GM23338 (cell line): ENCODE measurements around the gene ZSCAN5A. TPM values are rescaled to one million over a fixed set of nuclear protein-coding genes. Genes with fewer than 3 reads are reported as not detected.

Source experiments
- ATAC-seq: fragments of 200-7000 bp; cut with Tn5 transposase; 3 replicates; pipeline ENCODE4 v1.9.1; 2020
- DNase-seq: peaks from one replicate; pipeline ENCODE4 v3.0.0-alpha.2; 2015; ENCODE audit warnings: low spot score
- H2AFZ ChIP-seq: fragments of 200-600 bp; sonication (generic); 2 replicates; pipeline ENCODE4 v1.8.0; 2016; ENCODE audit warnings: antibody characterized with exemption, mild to moderate bottlenecking, moderate library complexity
- H3F3A ChIP-seq: fragments of 200-600 bp; sonication (generic); replicated peaks from 2 replicates; pipeline ENCODE4 v1.8.0; 2017; ENCODE audit warnings: antibody characterized with exemption, mixed run types, low read depth
- H3K27ac ChIP-seq: fragments of 200-600 bp; sonication (generic); 2 replicates; pipeline ENCODE4 v1.6.1; 2016; ENCODE audit warnings: low read depth
- H3K27me3 ChIP-seq: fragments of 200-600 bp; sonication (generic); 2 replicates; pipeline ENCODE4 v1.8.0; 2016; ENCODE audit warnings: mild to moderate bottlenecking, mixed run types, moderate library complexity; ENCODE audit not compliant: insufficient read depth
- H3K36me3 ChIP-seq: fragments of 200-600 bp; sonication (generic); 2 replicates; pipeline ENCODE4 v1.8.0; 2016; ENCODE audit warnings: mild to moderate bottlenecking; ENCODE audit not compliant: insufficient read depth
- H3K4me1 ChIP-seq: fragments of 200-600 bp; sonication (generic); 2 replicates; pipeline ENCODE4 v1.8.0; 2016; ENCODE audit warnings: mild to moderate bottlenecking, moderate library complexity; ENCODE audit not compliant: insufficient read depth
- H3K4me2 ChIP-seq: fragments of 200-600 bp; sonication (generic); 2 replicates; pipeline ENCODE4 v1.7.1; 2017; ENCODE audit warnings: mixed run types
- H3K4me3 ChIP-seq: fragments of 200-600 bp; sonication (generic); 2 replicates; pipeline ENCODE4 v1.6.1; 2016; ENCODE audit warnings: mixed run types
- H3K79me2 ChIP-seq: fragments of 200-600 bp; sonication (generic); replicated peaks from 2 replicates; pipeline ENCODE4 v1.8.0; 2017; ENCODE audit warnings: mild to moderate bottlenecking; ENCODE audit not compliant: insufficient read depth
- H3K9me2 ChIP-seq: fragments of 200-600 bp; sonication (generic); 2 replicates; pipeline ENCODE4 v1.8.0; 2017; ENCODE audit not compliant: insufficient read depth
- H4K20me1 ChIP-seq: fragments of 200-600 bp; sonication (generic); replicated peaks from 2 replicates; pipeline ENCODE4 v1.8.0; 2017; ENCODE audit warnings: mild to moderate bottlenecking; ENCODE audit not compliant: insufficient read depth
- H3K27ac Mint-ChIP-seq: 2 replicates; pipeline ENCODE4 v1.8.0; 2020; ENCODE audit warnings: inconsistent platforms, mild to moderate bottlenecking, moderate library complexity, mixed read lengths
- H3K27me3 Mint-ChIP-seq: 3 replicates; pipeline ENCODE4 v1.8.0; 2022; ENCODE audit warnings: low read depth, mild to moderate bottlenecking, moderate library complexity, mixed read lengths, inconsistent platforms; ENCODE audit not compliant: insufficient read depth, poor library complexity
- H3K36me3 Mint-ChIP-seq: 3 replicates; pipeline ENCODE4 v1.8.0; 2021; ENCODE audit warnings: low read depth, mild to moderate bottlenecking, inconsistent platforms, moderate library complexity, mixed read lengths
- H3K4me1 Mint-ChIP-seq: 3 replicates; pipeline ENCODE4 v1.8.0; 2020; ENCODE audit warnings: mild to moderate bottlenecking, inconsistent platforms, mixed read lengths
- H3K4me3 Mint-ChIP-seq: 3 replicates; pipeline ENCODE4 v1.8.0; 2021; ENCODE audit warnings: moderate library complexity, mild to moderate bottlenecking, inconsistent platforms, mixed read lengths
- H3K9me3 Mint-ChIP-seq: 3 replicates; pipeline ENCODE4 v1.8.0; 2020; ENCODE audit warnings: moderate library complexity, mild to moderate bottlenecking, inconsistent platforms, mixed read lengths
- CREB1 ChIP-seq: fragments of 250-450 bp; sonication (Bioruptor Pico); IDR thresholded peaks from 2 replicates; pipeline ENCODE4 v1.5.0; 2020; ENCODE audit warnings: low read depth, mild to moderate bottlenecking, moderate library complexity
- CTCF ChIP-seq, 2 experiments: fragments of 200-600 bp in 1 of 2; sonication (generic) in 1 of 2; conservative IDR thresholded peaks; 2 replicates each; pipeline versions ENCODE4 v1.5.1 to v1.6.1; 2016 to 2017; ENCODE audit warnings: antibody characterized with exemption in 2 of 2, low read depth in 2 of 2, mild to moderate bottlenecking in 2 of 2, moderate library complexity in 1 of 2
- ETS1 ChIP-seq: IDR thresholded peaks from 2 replicates; pipeline ENCODE4 v1.6.1; 2016; ENCODE audit warnings: antibody characterized with exemption
- EZH2 ChIP-seq: fragments of 200-600 bp; sonication (generic); IDR thresholded peaks from one replicate; pipeline ENCODE4 v1.8.0; 2017; ENCODE audit warnings: antibody characterized with exemption, mild to moderate bottlenecking, low read depth; ENCODE audit not compliant: unreplicated experiment
- EZH2phosphoT487 ChIP-seq: fragments of 200-600 bp; sonication (generic); IDR thresholded peaks from one replicate; pipeline ENCODE4 v1.8.1; 2018; ENCODE audit warnings: antibody characterized with exemption; ENCODE audit not compliant: unreplicated experiment
- JUNB ChIP-seq: IDR thresholded peaks from one replicate; pipeline ENCODE4 v1.6.1; 2016; ENCODE audit warnings: antibody characterized with exemption; ENCODE audit not compliant: unreplicated experiment
- NANOG ChIP-seq: IDR thresholded peaks from 2 replicates; pipeline ENCODE4 v1.6.1; 2016; ENCODE audit warnings: antibody characterized with exemption, borderline replicate concordance
- POLR2AphosphoS5 ChIP-seq: IDR thresholded peaks from 2 replicates; pipeline ENCODE4 v1.6.1; 2016; ENCODE audit warnings: antibody characterized with exemption, low read depth
- REST ChIP-seq: IDR thresholded peaks from one replicate; pipeline ENCODE4 v1.6.1; 2018; ENCODE audit warnings: antibody characterized with exemption; ENCODE audit not compliant: unreplicated experiment
- STAT1 ChIP-seq: IDR thresholded peaks from one replicate; pipeline ENCODE4 v1.6.1; 2016; ENCODE audit warnings: antibody characterized with exemption; ENCODE audit not compliant: unreplicated experiment
- ZNF114 ChIP-seq: fragments of 250-450 bp; sonication (Bioruptor Pico); IDR thresholded peaks from 2 replicates; pipeline ENCODE4 v1.5.0; 2020; ENCODE audit warnings: mild to moderate bottlenecking, moderate library complexity
- ZNF331 ChIP-seq: fragments of 250-450 bp; sonication (Bioruptor Pico); IDR thresholded peaks from 2 replicates; pipeline ENCODE4 v1.5.0; 2020; ENCODE audit warnings: low read depth, mild to moderate bottlenecking, moderate library complexity
- ZNF462 ChIP-seq: fragments of 250-450 bp; sonication (Bioruptor Pico); IDR thresholded peaks from 2 replicates; pipeline ENCODE4 v1.5.0; 2020; ENCODE audit warnings: mild to moderate bottlenecking, moderate library complexity
- polyA plus RNA-seq: library from polyadenylated mRNA; unstranded; fragments of >200 nt; fragmentation: Nextera tagmentation; extraction: Ambion mirVana; gene quantifications from 2 replicates; pipeline ENCODE4 v1.2.1, GENCODE V29; 2016
- total RNA-seq: library from RNA; depleted of rRNA; stranded (reverse); fragments of >200 nt; shearing (Covaris generic); gene quantifications from 2 replicates; pipeline ENCODE4 v1.2.3, GENCODE V29; 2014

ZSCAN5A gene
- total and polyA plus RNA-seq, 2 experiments from 2014 or later: 10.2 to 12.5 TPM

GRCh38 chr19:56360841-56361240 lies 46.2 kb upstream of the ZSCAN5A start:
- no peaks in the 10 kb centered on the region for H3K4me1 Mint-ChIP-seq
- H3K4me1 ChIP-seq: no peaks in the 10 kb centered on the region
- H3K27ac Mint-ChIP-seq: no peak overlapping the region
- H3K4me2 ChIP-seq: no peak overlapping the region
- TF ChIP-seq ETS1 (no peak), EZH2 (no peak), STAT1 (no peak), ZNF462 (CRISPR knock-in tag) (no peak), CTCF (conservative IDR thresholded peaks at IDR 0.05; ENCODE audit: low read depth in 2 of 2) (no peak), POLR2AphosphoS5 (no peak), CREB1 (CRISPR knock-in tag) (no peak), JUNB (no peak), EZH2phosphoT487 (no peak), ZNF331 (CRISPR knock-in tag) (no peak), REST (no peak), NANOG (no peak), ZNF114 (CRISPR knock-in tag) (no peak)
- peaks cover 72% of the 10 kb centered on the region for H3K36me3 Mint-ChIP-seq
- ATAC-seq (no peak), DNase-seq (no peak)
- H3K27ac ChIP-seq: no peak overlapping the region
- H3K4me3 ChIP-seq: no peak overlapping the region
- H3K79me2 ChIP-seq: no peaks in the 10 kb centered on the region
- peaks cover 26% of the 10 kb centered on the region for H3K9me3 Mint-ChIP-seq
- no peaks in the 10 kb centered on the region for H3F3A ChIP-seq
- H3K27me3 Mint-ChIP-seq: no peaks in the 10 kb centered on the region
- no peak overlapping the region for H3K4me3 Mint-ChIP-seq
- H3K9me2 ChIP-seq: peaks cover 3% of the 10 kb centered on the region; the same call in 1 of the 2 replicates
- no peak overlapping the region for H2AFZ ChIP-seq
- H3K27me3 ChIP-seq: no peaks in the 10 kb centered on the region
- peaks cover 8% of the 10 kb centered on the region; the same call in 1 of the 2 replicates for H3K36me3 ChIP-seq
- no peaks in the 10 kb centered on the region for H4K20me1 ChIP-seq
